B cell (primary cell): Measurements from ENCODE around the gene LAP3. TPM values are rescaled to one million over a fixed set of nuclear protein-coding genes. Genes with fewer than 3 reads are reported as not detected.

Experiments used
- ATAC-seq: fragments of 200-7000 bp; cut with Tn5 transposase; one replicate; pipeline ENCODE4 v1.10.0; 2021; ENCODE audit warnings: low read depth, mild to moderate bottlenecking, moderate number of reproducible peaks, moderate library complexity
- CTCF ChIA-PET: fragments of 350-600 bp; sonication (Branson Sonifier 250); formaldehyde crosslinking; loops from one replicate; lab custom pipeline; 2021; ENCODE audit warnings: antibody characterized with exemption, inconsistent platforms; lab: Charles Lee
- POLR2A ChIA-PET: fragments of 350-600 bp; sonication (Branson Sonifier 250); formaldehyde crosslinking; loops from one replicate; lab custom pipeline; 2021; ENCODE audit warnings: antibody characterized with exemption; lab: Charles Lee
- DNase-seq: peaks from one replicate; pipeline ENCODE4 v3.0.0; 2013
- H2AFZ ChIP-seq: 2 replicates; pipeline ENCODE4 v1.6.1; 2012; ENCODE audit warnings: mild to moderate bottlenecking, low read depth, low read length; ENCODE audit not compliant: insufficient read depth, poor library complexity, severe bottlenecking
- H3K27ac ChIP-seq, 2 donors: 1 replicate in 1 of 2; 2 replicates in 1 of 2; pipeline ENCODE4 v1.5.1; 2012 to 2013; ENCODE audit warnings: low read length in 2 of 2, mild to moderate bottlenecking in 2 of 2, moderate library complexity in 1 of 2
- H3K27me3 ChIP-seq, 4 experiments: fragments of 200-600 bp in 1 of 4; sonication (generic) in 1 of 4; replicated peaks in 1 of 4; 1 replicate in 2 of 4; 2 replicates in 2 of 4; pipeline versions ENCODE4 v1.6.1 to v1.7.0; 2013 to 2016; ENCODE audit warnings: low read length in 3 of 4, mild to moderate bottlenecking in 2 of 4, mixed read lengths in 1 of 4, moderate library complexity in 1 of 4; ENCODE audit not compliant: insufficient read depth in 4 of 4, control insufficient read depth in 3 of 4; ENCODE audit errors: control extremely low read depth in 1 of 4
- H3K36me3 ChIP-seq, 2 experiments: replicated peaks in 1 of 2; 1 replicate in 1 of 2; 2 replicates in 1 of 2; pipeline versions ENCODE4 v1.6.1 to v1.7.1; 2013; ENCODE audit warnings: low read length in 1 of 2; ENCODE audit not compliant: insufficient read depth in 2 of 2, control insufficient read depth in 1 of 2; ENCODE audit errors: control extremely low read depth in 1 of 2, extremely low read depth in 1 of 2
- H3K4me1 ChIP-seq, 2 donors: fragments of 200-600 bp in 1 of 2; sonication (generic) in 1 of 2; 1 replicate in 1 of 2; 2 replicates in 1 of 2; pipeline versions ENCODE4 v1.5.1 to v1.6.1; 2013 to 2017; ENCODE audit warnings: low read length in 2 of 2; ENCODE audit not compliant: control insufficient read depth in 2 of 2, insufficient read depth in 2 of 2
- H3K4me2 ChIP-seq: replicated peaks from 2 replicates; pipeline ENCODE3; 2012; ENCODE audit warnings: mild to moderate bottlenecking, low read depth, low read length; ENCODE audit not compliant: poor library complexity, severe bottlenecking
- H3K4me3 ChIP-seq, 5 experiments: fragments of 200-600 bp in 1 of 5; sonication (generic) in 1 of 5; 1 replicate in 3 of 5; 2 replicates in 2 of 5; pipeline versions ENCODE4 v1.5.1 to v1.7.0; 2011 to 2016; ENCODE audit warnings: low read length in 4 of 5, mild to moderate bottlenecking in 4 of 5, low read depth in 2 of 5, control low read depth in 1 of 5, moderate library complexity in 1 of 5; ENCODE audit not compliant: insufficient read depth in 1 of 5; ENCODE audit errors: control extremely low read depth in 1 of 5, extremely low read depth in 1 of 5
- H3K79me2 ChIP-seq: fragments of 200-600 bp; sonication (generic); one replicate; pipeline ENCODE4 v1.6.0; 2016; ENCODE audit warnings: low read length; ENCODE audit not compliant: control insufficient read depth, insufficient read depth
- H3K9ac ChIP-seq: fragments of 200-600 bp; sonication (generic); 2 replicates; pipeline ENCODE4 v1.6.1; 2017; ENCODE audit warnings: mild to moderate bottlenecking, low read length, moderate library complexity
- H3K9me3 ChIP-seq, 3 donors: one replicate each; pipeline versions ENCODE4 v1.6.1 to v1.7.1; 2013; ENCODE audit warnings: low read length in 2 of 3; ENCODE audit not compliant: control insufficient read depth in 2 of 3, insufficient read depth in 1 of 3; ENCODE audit errors: control extremely low read depth in 1 of 3
- H4K20me1 ChIP-seq: 2 replicates; pipeline ENCODE4 v1.6.0; 2012; ENCODE audit warnings: mild to moderate bottlenecking, low read length; ENCODE audit not compliant: insufficient read depth, control insufficient read depth, poor library complexity, severe bottlenecking
- H3K27ac Mint-ChIP-seq: one replicate; pipeline ENCODE4 v1.8.0; 2021; ENCODE audit warnings: mixed read lengths
- H3K27me3 Mint-ChIP-seq: one replicate; pipeline ENCODE4 v1.8.0; 2021; ENCODE audit warnings: mixed read lengths
- H3K4me1 Mint-ChIP-seq: one replicate; pipeline ENCODE4 v1.8.0; 2021; ENCODE audit warnings: mixed read lengths
- H3K4me3 Mint-ChIP-seq: one replicate; pipeline ENCODE4 v1.8.0; 2021; ENCODE audit warnings: mixed read lengths
- H3K9me3 Mint-ChIP-seq: one replicate; pipeline ENCODE4 v1.8.0; 2022; ENCODE audit warnings: mixed read lengths; ENCODE audit not compliant: insufficient read depth
- EZH2 ChIP-seq: IDR thresholded peaks from 2 replicates; pipeline ENCODE4 v1.6.1; 2012; ENCODE audit warnings: borderline replicate concordance, low read depth, mild to moderate bottlenecking, moderate library complexity, low read length; ENCODE audit not compliant: insufficient read depth, poor library complexity, severe bottlenecking
- WGBS: methylation state at CpG from one replicate; pipeline ENCODE4 v1.1.5; 2013; ENCODE audit warnings: missing lambda C conversion rate; ENCODE audit not compliant: insufficient coverage; 5-methylcytosine and 5-hydroxymethylcytosine counted together
- intact Hi-C: fragments of 100-400 bp; cut with micrococcal nuclease; formaldehyde crosslinking; loops from one replicate; pipeline ENCODE4 v1.10.0; 2022
- polyA plus RNA-seq: library from polyadenylated mRNA; depleted of rRNA; stranded (reverse); fragments of >200 nt; gene quantifications from 2 replicates; pipeline ENCODE4 v1.2.3, GENCODE V29; 2012
- total RNA-seq, 2 donors: library from RNA; stranded (reverse); fragments of 120-200 nt in 1 of 2; gene quantifications; 1 replicate in 1 of 2; 2 replicates in 1 of 2; pipeline versions ENCODE4 v1.2.3 to v1.2.4, GENCODE V29; 2013 to 2022
- TF ChIP-seq, protein P1 (sequence below): fragments of 200-600 bp; IDR thresholded peaks from one replicate; pipeline ENCODE4 v1.8.0; 2022; ENCODE audit warnings: antibody characterized with exemption, mild to moderate bottlenecking

LAP3 gene
- total and polyA plus RNA-seq, 2 donors (not counting 1 experiment from before 2014, with no cell fraction given), result 18.4 to 30.1 TPM

GRCh38 chr4:17646693-17647092 lies 69.7 kb downstream of the LAP3 start:
- Histone ChIP-seq H2AFZ (no peak overlapping the region), H3K36me3 (no peaks in the 10 kb centered on the region), H3K27ac (no peak overlapping the region), H3K4me2 (no peak overlapping the region), H3K9ac (no peak overlapping the region), H3K27me3 (no peaks in the 10 kb centered on the region), H3K9me3 (peaks cover 0 to 7% (median 0%) of the 10 kb centered on the region in 3 donors), H3K4me1 (no peaks in the 10 kb centered on the region), H3K79me2 (no peaks in the 10 kb centered on the region), H3K4me3 (no peak overlapping the region), H4K20me1 (no peaks in the 10 kb centered on the region)
- no peaks in the 10 kb centered on the region for H3K4me1 Mint-ChIP-seq
- TF ChIP-seq EZH2, result no peak
- TF ChIP-seq, protein P1, sequence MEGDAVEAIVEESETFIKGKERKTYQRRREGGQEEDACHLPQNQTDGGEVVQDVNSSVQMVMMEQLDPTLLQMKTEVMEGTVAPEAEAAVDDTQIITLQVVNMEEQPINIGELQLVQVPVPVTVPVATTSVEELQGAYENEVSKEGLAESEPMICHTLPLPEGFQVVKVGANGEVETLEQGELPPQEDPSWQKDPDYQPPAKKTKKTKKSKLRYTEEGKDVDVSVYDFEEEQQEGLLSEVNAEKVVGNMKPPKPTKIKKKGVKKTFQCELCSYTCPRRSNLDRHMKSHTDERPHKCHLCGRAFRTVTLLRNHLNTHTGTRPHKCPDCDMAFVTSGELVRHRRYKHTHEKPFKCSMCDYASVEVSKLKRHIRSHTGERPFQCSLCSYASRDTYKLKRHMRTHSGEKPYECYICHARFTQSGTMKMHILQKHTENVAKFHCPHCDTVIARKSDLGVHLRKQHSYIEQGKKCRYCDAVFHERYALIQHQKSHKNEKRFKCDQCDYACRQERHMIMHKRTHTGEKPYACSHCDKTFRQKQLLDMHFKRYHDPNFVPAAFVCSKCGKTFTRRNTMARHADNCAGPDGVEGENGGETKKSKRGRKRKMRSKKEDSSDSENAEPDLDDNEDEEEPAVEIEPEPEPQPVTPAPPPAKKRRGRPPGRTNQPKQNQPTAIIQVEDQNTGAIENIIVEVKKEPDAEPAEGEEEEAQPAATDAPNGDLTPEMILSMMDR, result no peak
- H3K27me3 Mint-ChIP-seq, result peaks cover 4% of the 10 kb centered on the region
- H3K27ac Mint-ChIP-seq, result no peak overlapping the region
- CTCF ChIA-PET, result interaction anchor here (1.1 kb wide), 1 partner anchor 98 kb away, joined by 3 read pairs; no protein-coding TSS in a partner anchor
- POLR2A ChIA-PET, result no interaction called here
- H3K4me3 Mint-ChIP-seq, result no peak overlapping the region
- WGBS, result 9% methylated on average over 1 of the region's 3 CpGs
- DNase-seq (no peak), ATAC-seq (no peak)
- peaks cover 3% of the 10 kb centered on the region for H3K9me3 Mint-ChIP-seq
- intact Hi-C loops, result no loop called here

- Histone ChIP-seq H3K4me1 (no peaks in the 10 kb centered on the region), H3K27me3 (no peaks in the 10 kb centered on the region), H3K9me3 (peaks cover 0 to 7% (median 0%) of the 10 kb centered on the region in 3 donors), H3K79me2 (no peaks in the 10 kb centered on the region), H3K36me3 (no peaks in the 10 kb centered on the region), H2AFZ (no peak overlapping the region), H3K27ac (no peak overlapping the region), H3K4me2 (no peak overlapping the region), H4K20me1 (no peaks in the 10 kb centered on the region), H3K4me3 (no peak overlapping the region), H3K9ac (no peak overlapping the region)
- intact Hi-C loops, result no loop called here
- no peak overlapping the region for H3K4me3 Mint-ChIP-seq
- no peak overlapping the region for H3K27ac Mint-ChIP-seq
- WGBS, result 92% methylated on average over 6 of the region's 9 CpGs
- DNase-seq, result no peak
- ChIA-PET CTCF (interaction anchor here (1.1 kb wide), 1 partner anchor 99 kb away, joined by 3 read pairs; no protein-coding TSS in a partner anchor), POLR2A (no interaction called here)
- TF ChIP-seq, protein P1, result no peak
- no peak for TF ChIP-seq EZH2
- ATAC-seq, result no peak
- H3K9me3 Mint-ChIP-seq, result peaks cover 3% of the 10 kb centered on the region
- no peaks in the 10 kb centered on the region for H3K4me1 Mint-ChIP-seq
- peaks cover 4% of the 10 kb centered on the region for H3K27me3 Mint-ChIP-seq
Measured at GRCh38 chr4:17647176-17647806, 70.3 kb downstream of the LAP3 start.
